ENCODE measurements around the gene CLDN14.

GRCh38 chr21:36479415-36480402 is at the start of gene CLDN14:
- TF ChIP-seq POLR2A (IDR thresholded peaks at IDR 0.05) (no peak), CTCF (IDR thresholded peaks at IDR 0.05) (no peak), POLR2AphosphoS5 (IDR thresholded peaks at IDR 0.05) (no peak)

Measured in prostate gland (tissue), 2 donors.